HG02623 (cell line): ENCODE data around the gene BRD7.

ENCODE experiments used
- ATAC-seq: cut with Tn5 transposase; IDR thresholded peaks from one replicate; pipeline ENCODE4 v1.9.1; 2021; ENCODE audit warnings: moderate library complexity; ENCODE audit not compliant: unreplicated experiment

Gene BRD7

GRCh38 chr16:50390371-50390771 is 21.6 kb upstream of the BRD7 start:
- no peak for ATAC-seq

- no peak for ATAC-seq
These were observed 21.1 kb upstream of the BRD7 start for GRCh38 chr16:50389900-50390299.

GRCh38 chr16:50388496-50388895 is 19.7 kb upstream of the BRD7 start:
- ATAC-seq: no peak

- ATAC-seq: no peak
These were observed 18.0 kb upstream of the BRD7 start for GRCh38 chr16:50386774-50387173.

GRCh38 chr16:50386139-50386538 is 17.4 kb upstream of the BRD7 start:
- ATAC-seq: no peak

GRCh38 chr16:50384500-50385135 is 15.8 kb upstream of the BRD7 start:
- no peak for ATAC-seq

- no peak for ATAC-seq
These were observed 13.1 kb upstream of the BRD7 start for GRCh38 chr16:50381679-50382440.

- no peak for ATAC-seq
These were observed 9.6 kb upstream of the BRD7 start for GRCh38 chr16:50378417-50378816.

- ATAC-seq: no peak
These were observed 8.2 kb upstream of the BRD7 start for GRCh38 chr16:50377001-50377400.

- ATAC-seq: no peak
These were observed 5.0 kb upstream of the BRD7 start for GRCh38 chr16:50373780-50374179.

- ATAC-seq: no peak
These were observed 4.5 kb upstream of the BRD7 start for GRCh38 chr16:50373345-50373701.

GRCh38 chr16:50372611-50373344 is 4.0 kb upstream of the BRD7 start:
- no peak for ATAC-seq

GRCh38 chr16:50371936-50372595 is 3.3 kb upstream of the BRD7 start:
- ATAC-seq: no peak

GRCh38 chr16:50371036-50371716 is 2.4 kb upstream of the BRD7 start:
- no peak for ATAC-seq

GRCh38 chr16:50369133-50369804 is 481 bp upstream of the BRD7 start:
- no peak for ATAC-seq

GRCh38 chr16:50367777-50368409 is 895 bp downstream of the BRD7 start:
- ATAC-seq: no peak

- ATAC-seq: no peak
These were observed 2.8 kb downstream of the BRD7 start for GRCh38 chr16:50365791-50366575.

GRCh38 chr16:50363656-50364055 is 5.1 kb downstream of the BRD7 start:
- ATAC-seq: no peak

GRCh38 chr16:50360779-50361178 is 8.0 kb downstream of the BRD7 start:
- ATAC-seq: no peak
